HepG2 (cell line): ENCODE measurements around the gene SOX12. TPM values are rescaled to one million over a fixed set of nuclear protein-coding genes. Genes with fewer than 3 reads are reported as not detected.
A peak's percentile ranks its signal among the peaks of the same experiment; 100 is the strongest.

Source experiments
- ATF6 ChIP-seq: sonication (generic); formaldehyde crosslinking; conservative IDR thresholded peaks from 2 replicates; pipeline ENCODE4 v1.4.0; 2020; ENCODE audit warnings: missing genetic modification reagents
- CCAR2 ChIP-seq: fragments of 200-400 bp; formaldehyde crosslinking; optimal IDR thresholded peaks from 2 replicates; pipeline ENCODE3; 2018; ENCODE audit warnings: low read depth, mild to moderate bottlenecking, low read length, moderate library complexity
- ESRRA ChIP-seq: sonication (generic); formaldehyde crosslinking; IDR thresholded peaks from 2 replicates; pipeline ENCODE4 v1.5.1; 2020; ENCODE audit warnings: mild to moderate bottlenecking, low read depth, missing genetic modification reagents
- GTF2F1 ChIP-seq: fragments of 150-350 bp; IDR thresholded peaks from 2 replicates; pipeline ENCODE4 v1.6.1; 2014; ENCODE audit warnings: low read length
- ISX ChIP-seq: sonication (generic); formaldehyde crosslinking; conservative IDR thresholded peaks from 2 replicates; pipeline ENCODE4 v1.5.0; 2020; ENCODE audit warnings: missing genetic modification reagents
- MTA1 ChIP-seq: sonication (generic); formaldehyde crosslinking; IDR thresholded peaks from 2 replicates; pipeline ENCODE4 v1.4.0; 2020; ENCODE audit warnings: missing genetic modification reagents, mild to moderate bottlenecking, borderline replicate concordance
- NCOA1 ChIP-seq: sonication (generic); formaldehyde crosslinking; IDR thresholded peaks from 2 replicates; pipeline ENCODE4 v1.9.0; 2021; ENCODE audit warnings: missing genetic modification reagents
- NR0B2 ChIP-seq: sonication (generic); formaldehyde crosslinking; IDR thresholded peaks from 2 replicates; pipeline ENCODE4 v1.4.0; 2020; ENCODE audit warnings: mild to moderate bottlenecking, missing genetic modification reagents
- NR2F6 ChIP-seq, 2 experiments: IDR thresholded peaks; 2 replicates each; pipeline ENCODE4 v1.6.1; 2016; ENCODE audit warnings: antibody characterized with exemption in 1 of 2, mild to moderate bottlenecking in 1 of 2
- PAWR ChIP-seq: sonication (generic); formaldehyde crosslinking; IDR thresholded peaks from 2 replicates; pipeline ENCODE4 v1.4.0; 2020; ENCODE audit warnings: missing genetic modification reagents, mild to moderate bottlenecking, borderline replicate concordance
- POLR2A ChIP-seq, 2 experiments: IDR thresholded peaks; 2 replicates each; pipeline ENCODE4 v1.6.1; 2011; ENCODE audit warnings: low read depth in 2 of 2, low read length in 2 of 2, mild to moderate bottlenecking in 1 of 2, moderate library complexity in 1 of 2; ENCODE audit not compliant: insufficient read depth in 1 of 2
- PTBP1 ChIP-seq: fragments of 200-400 bp; formaldehyde crosslinking; IDR thresholded peaks from 2 replicates; pipeline ENCODE4 v1.6.1; 2018; ENCODE audit warnings: low read length, low read depth; ENCODE audit not compliant: poor library complexity, severe bottlenecking
- RFXANK ChIP-seq: IDR thresholded peaks from 2 replicates; pipeline ENCODE4 v1.6.1; 2016
- SMARCE1 ChIP-seq: fragments of 450-650 bp; IDR thresholded peaks from 2 replicates; pipeline ENCODE4 v1.6.1; 2017; ENCODE audit warnings: borderline replicate concordance
- ZNF24 ChIP-seq: fragments of 450-650 bp; IDR thresholded peaks from 2 replicates; pipeline ENCODE4 v1.6.1; 2017; ENCODE audit warnings: antibody characterized with exemption, mild to moderate bottlenecking
- ZNF274 ChIP-seq: sonication (generic); formaldehyde crosslinking; IDR thresholded peaks from 2 replicates; pipeline ENCODE4 v1.5.1; 2020; ENCODE audit warnings: mild to moderate bottlenecking, missing genetic modification reagents
- ZNF687 ChIP-seq: sonication (generic); formaldehyde crosslinking; IDR thresholded peaks from 2 replicates; pipeline ENCODE4 v1.5.1; 2020; ENCODE audit warnings: mild to moderate bottlenecking, missing genetic modification reagents, moderate library complexity
- ZNF709 ChIP-seq: sonication (generic); formaldehyde crosslinking; IDR thresholded peaks from 2 replicates; pipeline ENCODE4 v1.5.0; 2020; ENCODE audit warnings: mild to moderate bottlenecking, missing genetic modification reagents
- polyA plus RNA-seq, 8 experiments: library from polyadenylated mRNA; depleted of rRNA in 3 of 8; stranded (reverse) in 7 of 8; unstranded in 1 of 8; fragments of >200 nt; fragmentation: Illumina TruSeq in 4 of 8; extraction: Trizol in 4 of 8; gene quantifications; 2 replicates each; pipeline versions ENCODE4 v1.2.1 to v1.2.3, GENCODE V29; 2011 to 2016; ENCODE audit warnings: low read depth in 4 of 8, missing spikeins in 1 of 8, mixed read lengths in 1 of 8; ENCODE audit not compliant: insufficient read depth in 1 of 8
- total RNA-seq, 5 experiments: library from RNA; depleted of rRNA; stranded (reverse); fragments of >200 nt; fragmentation: Illumina TruSeq; extraction: Trizol; gene quantifications; 2 replicates each; pipeline ENCODE4 v1.2.3, GENCODE V29; 2016; ENCODE audit warnings: low read depth in 1 of 5
- TF ChIP-seq, protein P1 (sequence below): sonication (generic); formaldehyde crosslinking; IDR thresholded peaks from 2 replicates; pipeline ENCODE4 v1.8.0; 2022; ENCODE audit warnings: missing genetic modification reagents, mild to moderate bottlenecking, moderate library complexity, borderline replicate concordance
- TF ChIP-seq, protein P2 (sequence below): IDR thresholded peaks from 2 replicates; pipeline ENCODE4 v1.6.1; 2016; ENCODE audit warnings: mild to moderate bottlenecking

Gene SOX12
- total and polyA plus RNA-seq, 2 of the 13 experiments (the other 11 are each of a cell fraction or from before 2014, with no cell fraction given) = 10.0 to 18.7 TPM

DNA sequence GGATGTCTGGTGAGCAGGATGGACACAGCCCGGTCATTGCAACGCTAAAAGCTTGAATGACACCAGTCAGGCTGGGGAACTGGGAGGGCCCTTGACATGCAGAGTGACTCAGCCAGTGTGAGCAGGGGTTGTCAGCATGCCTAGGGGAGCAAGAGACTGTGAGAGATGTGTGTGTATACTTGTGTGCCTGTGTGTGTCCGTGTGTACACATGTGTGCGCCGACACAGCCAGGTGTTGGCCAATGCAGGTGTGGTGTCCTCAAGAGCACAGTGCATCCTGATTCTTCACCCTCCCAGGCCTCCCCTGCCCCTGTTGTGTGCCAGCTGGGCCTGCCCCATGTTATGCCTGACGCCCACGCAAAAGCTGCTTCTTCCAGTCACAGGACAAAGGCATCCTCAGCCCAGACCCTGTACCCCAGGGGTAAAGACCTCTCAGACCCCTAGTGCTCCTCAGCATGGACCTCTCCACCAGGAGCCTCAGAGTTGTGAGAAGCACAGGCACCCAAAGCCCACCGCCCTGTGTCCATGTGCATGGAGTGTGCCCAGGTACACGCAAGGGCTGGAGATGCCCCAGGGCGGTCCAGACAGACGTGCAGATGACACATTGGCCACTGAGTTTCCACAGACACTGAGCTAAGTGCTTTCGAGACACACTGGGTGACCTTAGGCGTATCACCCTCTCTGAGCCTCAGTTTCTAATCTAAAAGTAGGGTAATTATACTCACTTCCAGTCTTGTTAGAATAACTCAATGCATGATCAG, 38.1 kb downstream of the SOX12 start (continued):
- TF ChIP-seq PTBP1 (no peak), PAWR (CRISPR knock-in tag) (no peak), ZNF274 (CRISPR knock-in tag) (no peak), NR2F6 (IDR thresholded peaks at IDR 0.05) (no peak), NR2F6 (CRISPR knock-in tag; IDR thresholded peaks at IDR 0.05) (no peak), ESRRA (CRISPR knock-in tag) (0 out of 2 replicates have a peak, but pooled peaks have one; percentile 22), CCAR2 (no peak), ZNF709 (CRISPR knock-in tag) (no peak), ISX (no peak), POLR2A (IDR thresholded peaks at IDR 0.05; ENCODE audit: insufficient read depth in 1 of 2, low read depth in 2 of 2, low read length in 2 of 2) (no peak), GTF2F1 (no peak), ZNF24 (no peak), SMARCE1 (no peak), NR0B2 (CRISPR knock-in tag) (0 out of 2 replicates have a peak, but pooled peaks have one; percentile 27), ZNF687 (peak; percentile 51; the same call in 1 of the 2 replicates), RFXANK (no peak), ATF6 (no peak), MTA1 (CRISPR knock-in tag) (no peak; the same call in 1 of the 2 replicates), NCOA1 (CRISPR knock-in tag) (no peak)
- TF ChIP-seq, protein P1, sequence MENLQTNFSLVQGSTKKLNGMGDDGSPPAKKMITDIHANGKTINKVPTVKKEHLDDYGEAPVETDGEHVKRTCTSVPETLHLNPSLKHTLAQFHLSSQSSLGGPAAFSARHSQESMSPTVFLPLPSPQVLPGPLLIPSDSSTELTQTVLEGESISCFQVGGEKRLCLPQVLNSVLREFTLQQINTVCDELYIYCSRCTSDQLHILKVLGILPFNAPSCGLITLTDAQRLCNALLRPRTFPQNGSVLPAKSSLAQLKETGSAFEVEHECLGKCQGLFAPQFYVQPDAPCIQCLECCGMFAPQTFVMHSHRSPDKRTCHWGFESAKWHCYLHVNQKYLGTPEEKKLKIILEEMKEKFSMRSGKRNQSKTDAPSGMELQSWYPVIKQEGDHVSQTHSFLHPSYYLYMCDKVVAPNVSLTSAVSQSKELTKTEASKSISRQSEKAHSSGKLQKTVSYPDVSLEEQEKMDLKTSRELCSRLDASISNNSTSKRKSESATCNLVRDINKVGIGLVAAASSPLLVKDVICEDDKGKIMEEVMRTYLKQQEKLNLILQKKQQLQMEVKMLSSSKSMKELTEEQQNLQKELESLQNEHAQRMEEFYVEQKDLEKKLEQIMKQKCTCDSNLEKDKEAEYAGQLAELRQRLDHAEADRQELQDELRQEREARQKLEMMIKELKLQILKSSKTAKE (CRISPR knock-in tag) = no peak
- TF ChIP-seq, protein P2, sequence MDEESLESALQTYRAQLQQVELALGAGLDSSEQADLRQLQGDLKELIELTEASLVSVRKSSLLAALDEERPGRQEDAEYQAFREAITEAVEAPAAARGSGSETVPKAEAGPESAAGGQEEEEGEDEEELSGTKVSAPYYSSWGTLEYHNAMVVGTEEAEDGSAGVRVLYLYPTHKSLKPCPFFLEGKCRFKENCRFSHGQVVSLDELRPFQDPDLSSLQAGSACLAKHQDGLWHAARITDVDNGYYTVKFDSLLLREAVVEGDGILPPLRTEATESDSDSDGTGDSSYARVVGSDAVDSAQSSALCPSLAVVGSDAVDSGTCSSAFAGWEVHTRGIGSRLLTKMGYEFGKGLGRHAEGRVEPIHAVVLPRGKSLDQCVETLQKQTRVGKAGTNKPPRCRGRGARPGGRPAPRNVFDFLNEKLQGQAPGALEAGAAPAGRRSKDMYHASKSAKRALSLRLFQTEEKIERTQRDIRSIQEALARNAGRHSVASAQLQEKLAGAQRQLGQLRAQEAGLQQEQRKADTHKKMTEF (CRISPR knock-in tag) = no peak
